GM23338 (cell line): ENCODE data around the gene SPNS3. TPM values are rescaled to one million over a fixed set of nuclear protein-coding genes. Genes with fewer than 3 reads are reported as not detected.

Source experiments
- ATAC-seq: fragments of 200-7000 bp; cut with Tn5 transposase; 3 replicates; pipeline ENCODE4 v1.9.1; 2020
- DNase-seq: peaks from one replicate; pipeline ENCODE4 v3.0.0-alpha.2; 2015; ENCODE audit warnings: low spot score
- H2AFZ ChIP-seq: fragments of 200-600 bp; sonication (generic); 2 replicates; pipeline ENCODE4 v1.8.0; 2016; ENCODE audit warnings: antibody characterized with exemption, mild to moderate bottlenecking, moderate library complexity
- H3F3A ChIP-seq: fragments of 200-600 bp; sonication (generic); replicated peaks from 2 replicates; pipeline ENCODE4 v1.8.0; 2017; ENCODE audit warnings: antibody characterized with exemption, mixed run types, low read depth
- H3K27ac ChIP-seq: fragments of 200-600 bp; sonication (generic); 2 replicates; pipeline ENCODE4 v1.6.1; 2016; ENCODE audit warnings: low read depth
- H3K27me3 ChIP-seq: fragments of 200-600 bp; sonication (generic); 2 replicates; pipeline ENCODE4 v1.8.0; 2016; ENCODE audit warnings: mild to moderate bottlenecking, mixed run types, moderate library complexity; ENCODE audit not compliant: insufficient read depth
- H3K36me3 ChIP-seq: fragments of 200-600 bp; sonication (generic); 2 replicates; pipeline ENCODE4 v1.8.0; 2016; ENCODE audit warnings: mild to moderate bottlenecking; ENCODE audit not compliant: insufficient read depth
- H3K4me1 ChIP-seq: fragments of 200-600 bp; sonication (generic); 2 replicates; pipeline ENCODE4 v1.8.0; 2016; ENCODE audit warnings: mild to moderate bottlenecking, moderate library complexity; ENCODE audit not compliant: insufficient read depth
- H3K4me2 ChIP-seq: fragments of 200-600 bp; sonication (generic); 2 replicates; pipeline ENCODE4 v1.7.1; 2017; ENCODE audit warnings: mixed run types
- H3K4me3 ChIP-seq: fragments of 200-600 bp; sonication (generic); 2 replicates; pipeline ENCODE4 v1.6.1; 2016; ENCODE audit warnings: mixed run types
- H3K79me2 ChIP-seq: fragments of 200-600 bp; sonication (generic); replicated peaks from 2 replicates; pipeline ENCODE4 v1.8.0; 2017; ENCODE audit warnings: mild to moderate bottlenecking; ENCODE audit not compliant: insufficient read depth
- H3K9me2 ChIP-seq: fragments of 200-600 bp; sonication (generic); 2 replicates; pipeline ENCODE4 v1.8.0; 2017; ENCODE audit not compliant: insufficient read depth
- H4K20me1 ChIP-seq: fragments of 200-600 bp; sonication (generic); replicated peaks from 2 replicates; pipeline ENCODE4 v1.8.0; 2017; ENCODE audit warnings: mild to moderate bottlenecking; ENCODE audit not compliant: insufficient read depth
- H3K27ac Mint-ChIP-seq: 2 replicates; pipeline ENCODE4 v1.8.0; 2020; ENCODE audit warnings: inconsistent platforms, mild to moderate bottlenecking, moderate library complexity, mixed read lengths
- H3K27me3 Mint-ChIP-seq: 3 replicates; pipeline ENCODE4 v1.8.0; 2022; ENCODE audit warnings: low read depth, mild to moderate bottlenecking, moderate library complexity, mixed read lengths, inconsistent platforms; ENCODE audit not compliant: insufficient read depth, poor library complexity
- H3K36me3 Mint-ChIP-seq: 3 replicates; pipeline ENCODE4 v1.8.0; 2021; ENCODE audit warnings: low read depth, mild to moderate bottlenecking, inconsistent platforms, moderate library complexity, mixed read lengths
- H3K4me1 Mint-ChIP-seq: 3 replicates; pipeline ENCODE4 v1.8.0; 2020; ENCODE audit warnings: mild to moderate bottlenecking, inconsistent platforms, mixed read lengths
- H3K4me3 Mint-ChIP-seq: 3 replicates; pipeline ENCODE4 v1.8.0; 2021; ENCODE audit warnings: moderate library complexity, mild to moderate bottlenecking, inconsistent platforms, mixed read lengths
- H3K9me3 Mint-ChIP-seq: 3 replicates; pipeline ENCODE4 v1.8.0; 2020; ENCODE audit warnings: moderate library complexity, mild to moderate bottlenecking, inconsistent platforms, mixed read lengths
- CREB1 ChIP-seq: fragments of 250-450 bp; sonication (Bioruptor Pico); IDR thresholded peaks from 2 replicates; pipeline ENCODE4 v1.5.0; 2020; ENCODE audit warnings: low read depth, mild to moderate bottlenecking, moderate library complexity
- CTCF ChIP-seq, 2 experiments: fragments of 200-600 bp in 1 of 2; sonication (generic) in 1 of 2; conservative IDR thresholded peaks; 2 replicates each; pipeline versions ENCODE4 v1.5.1 to v1.6.1; 2016 to 2017; ENCODE audit warnings: antibody characterized with exemption in 2 of 2, low read depth in 2 of 2, mild to moderate bottlenecking in 2 of 2, moderate library complexity in 1 of 2
- ETS1 ChIP-seq: IDR thresholded peaks from 2 replicates; pipeline ENCODE4 v1.6.1; 2016; ENCODE audit warnings: antibody characterized with exemption
- EZH2 ChIP-seq: fragments of 200-600 bp; sonication (generic); IDR thresholded peaks from one replicate; pipeline ENCODE4 v1.8.0; 2017; ENCODE audit warnings: antibody characterized with exemption, mild to moderate bottlenecking, low read depth; ENCODE audit not compliant: unreplicated experiment
- EZH2phosphoT487 ChIP-seq: fragments of 200-600 bp; sonication (generic); IDR thresholded peaks from one replicate; pipeline ENCODE4 v1.8.1; 2018; ENCODE audit warnings: antibody characterized with exemption; ENCODE audit not compliant: unreplicated experiment
- JUNB ChIP-seq: IDR thresholded peaks from one replicate; pipeline ENCODE4 v1.6.1; 2016; ENCODE audit warnings: antibody characterized with exemption; ENCODE audit not compliant: unreplicated experiment
- NANOG ChIP-seq: IDR thresholded peaks from 2 replicates; pipeline ENCODE4 v1.6.1; 2016; ENCODE audit warnings: antibody characterized with exemption, borderline replicate concordance
- POLR2AphosphoS5 ChIP-seq: IDR thresholded peaks from 2 replicates; pipeline ENCODE4 v1.6.1; 2016; ENCODE audit warnings: antibody characterized with exemption, low read depth
- STAT1 ChIP-seq: IDR thresholded peaks from one replicate; pipeline ENCODE4 v1.6.1; 2016; ENCODE audit warnings: antibody characterized with exemption; ENCODE audit not compliant: unreplicated experiment
- ZNF114 ChIP-seq: fragments of 250-450 bp; sonication (Bioruptor Pico); IDR thresholded peaks from 2 replicates; pipeline ENCODE4 v1.5.0; 2020; ENCODE audit warnings: mild to moderate bottlenecking, moderate library complexity
- ZNF331 ChIP-seq: fragments of 250-450 bp; sonication (Bioruptor Pico); IDR thresholded peaks from 2 replicates; pipeline ENCODE4 v1.5.0; 2020; ENCODE audit warnings: low read depth, mild to moderate bottlenecking, moderate library complexity
- ZNF462 ChIP-seq: fragments of 250-450 bp; sonication (Bioruptor Pico); IDR thresholded peaks from 2 replicates; pipeline ENCODE4 v1.5.0; 2020; ENCODE audit warnings: mild to moderate bottlenecking, moderate library complexity
- polyA plus RNA-seq: library from polyadenylated mRNA; unstranded; fragments of >200 nt; fragmentation: Nextera tagmentation; extraction: Ambion mirVana; gene quantifications from 2 replicates; pipeline ENCODE4 v1.2.1, GENCODE V29; 2016
- total RNA-seq: library from RNA; depleted of rRNA; stranded (reverse); fragments of >200 nt; shearing (Covaris generic); gene quantifications from 2 replicates; pipeline ENCODE4 v1.2.3, GENCODE V29; 2014

SPNS3 gene
- total and polyA plus RNA-seq, 2 experiments from 2014 or later: not detected

GRCh38 chr17:4450710-4451316 is 17.1 kb downstream of the SPNS3 start (continued):
- TF ChIP-seq ZNF462 (CRISPR knock-in tag): no peak
- no peak for TF ChIP-seq STAT1
- TF ChIP-seq EZH2: no peak
- TF ChIP-seq JUNB: no peak
- TF ChIP-seq ETS1: no peak
- TF ChIP-seq POLR2AphosphoS5: no peak

- ATAC-seq: no peak
- H3K27me3 ChIP-seq: no peaks in the 10 kb centered on the region
- no peaks in the 10 kb centered on the region for H3K36me3 ChIP-seq
- Mint-ChIP-seq H3K4me3 (no peak overlapping the region), H3K9me3 (no peaks in the 10 kb centered on the region; the same call in 1 of the 3 replicates), H3K36me3 (no peaks in the 10 kb centered on the region), H3K27ac (no peak overlapping the region), H3K4me1 (no peaks in the 10 kb centered on the region), H3K27me3 (peaks cover 11% of the 10 kb centered on the region)
- no peaks in the 10 kb centered on the region for H4K20me1 ChIP-seq
- no peaks in the 10 kb centered on the region for H3F3A ChIP-seq
- no peaks in the 10 kb centered on the region for H3K9me2 ChIP-seq
- H2AFZ ChIP-seq: no peak overlapping the region
- no peaks in the 10 kb centered on the region for H3K79me2 ChIP-seq
- H3K4me1 ChIP-seq: no peaks in the 10 kb centered on the region
- H3K4me3 ChIP-seq: no peak overlapping the region
- DNase-seq: no peak
- no peak overlapping the region for H3K27ac ChIP-seq
- H3K4me2 ChIP-seq: no peak overlapping the region
- TF ChIP-seq CTCF (conservative IDR thresholded peaks at IDR 0.05; ENCODE audit: low read depth in 2 of 2) (no peak), JUNB (no peak), EZH2phosphoT487 (no peak), ETS1 (no peak), NANOG (no peak), EZH2 (no peak), ZNF114 (CRISPR knock-in tag) (no peak), ZNF331 (no peak), CREB1 (no peak)
These were observed 20.3 kb downstream of the SPNS3 start for GRCh38 chr17:4453812-4454591.
